HEK293T (cell line): Measurements from ENCODE around the gene CD48.

Experiments used
- CTCF ChIA-PET: fragments of 350-600 bp; formaldehyde crosslinking; extraction: SDS; loops from one replicate; lab custom pipeline; 2021; ENCODE audit warnings: antibody characterized with exemption, inconsistent platforms; lab: Yijun Ruan, JAX
- POLR2A ChIA-PET: fragments of 350-600 bp; formaldehyde crosslinking; extraction: SDS; loops from one replicate; lab custom pipeline; 2020; ENCODE audit warnings: antibody characterized with exemption, inconsistent platforms; lab: Yijun Ruan, JAX
- DNase-seq: peaks from one replicate; pipeline ENCODE4 v3.0.0; 2012; ENCODE audit warnings: mixed read lengths; ENCODE audit errors: extremely low spot score
- ARNT ChIP-seq: fragments of 450-650 bp; IDR thresholded peaks from 2 replicates; pipeline ENCODE4 v1.6.1; 2017; ENCODE audit warnings: mild to moderate bottlenecking
- BHLHE40 ChIP-seq: fragments of 450-650 bp; IDR thresholded peaks from 2 replicates; pipeline ENCODE4 v1.6.1; 2016; ENCODE audit warnings: mild to moderate bottlenecking, moderate library complexity, borderline replicate concordance
- ELF4 ChIP-seq: fragments of 450-650 bp; IDR thresholded peaks from 2 replicates; pipeline ENCODE4 v1.6.1; 2017; ENCODE audit warnings: antibody characterized with exemption
- FOXA1 ChIP-seq: fragments of 450-650 bp; IDR thresholded peaks from 2 replicates; pipeline ENCODE4 v1.6.1; 2016; ENCODE audit warnings: mild to moderate bottlenecking
- FOXK2 ChIP-seq: fragments of 450-650 bp; IDR thresholded peaks from 2 replicates; pipeline ENCODE4 v1.6.1; 2016; ENCODE audit warnings: mild to moderate bottlenecking
- LEF1 ChIP-seq: fragments of 450-650 bp; IDR thresholded peaks from 2 replicates; pipeline ENCODE4 v1.6.1; 2017; ENCODE audit warnings: mild to moderate bottlenecking, borderline replicate concordance
- NFRKB ChIP-seq: fragments of 450-650 bp; IDR thresholded peaks from 2 replicates; pipeline ENCODE4 v1.6.1; 2016; ENCODE audit warnings: mild to moderate bottlenecking, moderate library complexity
- PKNOX1 ChIP-seq: fragments of 450-650 bp; IDR thresholded peaks from 2 replicates; pipeline ENCODE4 v1.6.1; 2016
- SUZ12 ChIP-seq: fragments of 450-650 bp; IDR thresholded peaks from 2 replicates; pipeline ENCODE4 v1.6.1; 2016; ENCODE audit warnings: mild to moderate bottlenecking
- TARDBP ChIP-seq: fragments of 450-650 bp; IDR thresholded peaks from 2 replicates; pipeline ENCODE4 v1.6.1; 2016
- ZNF384 ChIP-seq: fragments of 450-650 bp; IDR thresholded peaks from 2 replicates; pipeline ENCODE4 v1.6.1; 2016

The CD48 gene

DNA sequence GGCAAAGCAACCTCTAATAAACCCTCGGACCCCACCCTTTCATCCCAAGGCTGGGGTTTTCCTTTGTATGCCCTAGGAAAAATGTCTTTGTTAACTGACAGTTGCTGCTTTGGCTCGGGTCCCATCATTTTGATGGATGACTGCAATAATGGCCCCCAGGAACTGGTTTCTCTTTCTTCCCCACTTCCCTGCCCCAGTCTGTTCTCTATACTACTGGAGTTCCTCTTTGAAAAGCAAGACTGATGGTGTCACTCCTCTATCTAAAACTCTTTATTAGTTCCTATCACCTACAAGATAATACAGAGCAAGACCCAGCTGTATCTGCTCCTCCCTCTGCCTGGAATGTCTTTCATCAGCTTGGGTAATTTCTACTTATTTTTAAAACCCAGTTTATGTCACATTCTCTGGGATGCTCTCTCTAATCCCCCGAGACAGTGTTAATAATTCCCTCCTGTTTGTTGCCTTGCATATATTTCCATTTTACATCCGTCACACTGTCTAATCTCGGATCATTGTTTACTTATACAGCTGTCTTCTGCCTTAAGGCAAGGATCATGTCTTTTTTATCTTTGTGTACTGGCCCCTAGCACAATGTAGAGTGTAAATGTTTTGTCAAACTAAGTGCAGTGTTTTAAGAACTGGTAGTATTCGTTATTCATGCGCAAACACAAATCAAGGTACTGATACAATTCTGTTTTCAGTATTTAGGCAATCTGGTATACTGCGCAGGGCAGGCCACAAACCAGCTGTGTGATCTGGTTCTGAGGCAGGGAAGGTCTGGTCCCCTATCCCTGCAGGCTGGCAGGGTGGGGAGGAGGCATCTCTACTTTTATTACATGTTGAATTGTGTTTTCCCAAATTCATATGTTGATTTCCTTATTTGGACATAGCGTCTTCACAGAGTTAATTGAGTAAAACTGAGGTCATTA, 80.8 kb downstream of the CD48 start:
- ChIA-PET CTCF (no interaction called here), POLR2A (no interaction called here)
- TF ChIP-seq FOXA1: no peak
- no peak for DNase-seq

- POLR2A ChIA-PET: no interaction called here
- CTCF ChIA-PET: no interaction called here
- DNase-seq: no peak
- no peak for TF ChIP-seq ARNT
- TF ChIP-seq FOXA1: no peak
- TF ChIP-seq ELF4: no peak
- TF ChIP-seq LEF1: no peak
- TF ChIP-seq BHLHE40: no peak
- TF ChIP-seq FOXK2: no peak
- TF ChIP-seq TARDBP: no peak
- no peak for TF ChIP-seq ZNF384
- no peak for TF ChIP-seq NFRKB
Measured at GRCh38 chr1:160629286-160630210, 82.1 kb downstream of the CD48 start.

- ChIA-PET POLR2A (no interaction called here), CTCF (interaction anchor here (0.6 kb wide), 1 partner anchor 46 kb away, joined by 3 read pairs; no protein-coding TSS in a partner anchor)
- no peak for TF ChIP-seq LEF1
- TF ChIP-seq SUZ12: no peak
- no peak for TF ChIP-seq PKNOX1
- no peak for TF ChIP-seq FOXA1
- no peak for TF ChIP-seq FOXK2
- TF ChIP-seq BHLHE40: no peak
- no peak for TF ChIP-seq ARNT
- no peak for TF ChIP-seq ELF4
- DNase-seq: no peak
Measured at GRCh38 chr1:160628799-160629263, 82.8 kb downstream of the CD48 start.
